ENCODE measurements around the gene RNF224. TPM values are rescaled to one million over a fixed set of nuclear protein-coding genes. Genes with fewer than 3 reads are reported as not detected.
A peak's percentile ranks its signal among the peaks of the same experiment; 100 is the strongest.

Gene RNF224
- total and polyA plus RNA-seq, 2 of the 13 experiments (the other 11 are each of a cell fraction or from before 2014, with no cell fraction given): 0.09 TPM; not detected in 1

DNA sequence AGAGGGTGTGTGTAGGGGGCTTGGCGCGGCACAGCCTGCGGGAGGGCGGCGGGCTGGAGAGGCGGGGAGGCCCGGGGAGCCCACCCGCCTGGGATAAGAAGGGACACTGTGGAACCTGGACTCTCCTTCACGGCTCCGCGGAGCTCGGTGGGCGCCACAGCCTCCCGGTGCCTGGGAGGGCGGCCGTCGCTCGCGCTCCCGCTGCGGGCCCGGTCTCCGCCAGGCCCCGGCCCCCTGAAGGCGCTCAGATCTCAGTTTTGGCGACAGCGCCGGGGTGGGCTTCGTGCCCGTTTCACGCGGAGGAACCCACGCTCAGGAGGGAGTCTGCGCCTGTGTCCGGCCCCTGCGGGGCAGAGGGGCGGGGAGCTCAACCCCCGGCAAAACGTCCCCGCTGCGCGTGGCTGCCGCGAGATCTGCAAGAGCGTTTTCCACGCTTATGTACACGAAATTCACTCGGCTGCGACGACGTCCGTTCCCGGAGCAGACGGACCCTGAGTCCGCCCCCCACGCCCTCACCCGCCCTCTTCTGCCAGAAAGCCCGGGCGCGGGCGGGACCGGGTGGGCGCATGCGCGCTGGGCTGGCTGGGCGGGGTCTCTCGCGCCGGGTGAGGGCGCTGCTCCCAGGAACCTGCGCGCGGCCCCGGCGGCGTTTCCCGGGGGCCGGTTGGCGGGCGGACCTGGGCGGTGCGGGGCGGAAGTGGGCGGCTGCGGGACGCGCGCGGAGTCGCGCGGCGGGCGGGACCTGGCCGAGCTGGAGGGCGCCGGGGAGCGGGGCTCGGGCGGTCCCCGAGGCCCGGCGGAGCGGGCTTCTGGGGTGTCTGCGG is 27.5 kb downstream of the RNF224 start, which contains the start of gene NELFB (continued):
- TF ChIP-seq U2AF2 (IDR thresholded peaks at IDR 0.05; ENCODE audit: low read depth, low read length): no peak
- TF ChIP-seq ZNF75D (CRISPR knock-in tag; IDR thresholded peaks at IDR 0.05; ENCODE audit: borderline replicate concordance): no peak
- peak; percentile 67; the same call in 1 of the 2 replicates for TF ChIP-seq DR1 (CRISPR knock-in tag; IDR thresholded peaks at IDR 0.05)
- TF ChIP-seq ZNF274 (CRISPR knock-in tag; IDR thresholded peaks at IDR 0.05): no peak
- TF ChIP-seq HHEX (CRISPR knock-in tag; IDR thresholded peaks at IDR 0.05): no peak
- TF ChIP-seq, protein P1, sequence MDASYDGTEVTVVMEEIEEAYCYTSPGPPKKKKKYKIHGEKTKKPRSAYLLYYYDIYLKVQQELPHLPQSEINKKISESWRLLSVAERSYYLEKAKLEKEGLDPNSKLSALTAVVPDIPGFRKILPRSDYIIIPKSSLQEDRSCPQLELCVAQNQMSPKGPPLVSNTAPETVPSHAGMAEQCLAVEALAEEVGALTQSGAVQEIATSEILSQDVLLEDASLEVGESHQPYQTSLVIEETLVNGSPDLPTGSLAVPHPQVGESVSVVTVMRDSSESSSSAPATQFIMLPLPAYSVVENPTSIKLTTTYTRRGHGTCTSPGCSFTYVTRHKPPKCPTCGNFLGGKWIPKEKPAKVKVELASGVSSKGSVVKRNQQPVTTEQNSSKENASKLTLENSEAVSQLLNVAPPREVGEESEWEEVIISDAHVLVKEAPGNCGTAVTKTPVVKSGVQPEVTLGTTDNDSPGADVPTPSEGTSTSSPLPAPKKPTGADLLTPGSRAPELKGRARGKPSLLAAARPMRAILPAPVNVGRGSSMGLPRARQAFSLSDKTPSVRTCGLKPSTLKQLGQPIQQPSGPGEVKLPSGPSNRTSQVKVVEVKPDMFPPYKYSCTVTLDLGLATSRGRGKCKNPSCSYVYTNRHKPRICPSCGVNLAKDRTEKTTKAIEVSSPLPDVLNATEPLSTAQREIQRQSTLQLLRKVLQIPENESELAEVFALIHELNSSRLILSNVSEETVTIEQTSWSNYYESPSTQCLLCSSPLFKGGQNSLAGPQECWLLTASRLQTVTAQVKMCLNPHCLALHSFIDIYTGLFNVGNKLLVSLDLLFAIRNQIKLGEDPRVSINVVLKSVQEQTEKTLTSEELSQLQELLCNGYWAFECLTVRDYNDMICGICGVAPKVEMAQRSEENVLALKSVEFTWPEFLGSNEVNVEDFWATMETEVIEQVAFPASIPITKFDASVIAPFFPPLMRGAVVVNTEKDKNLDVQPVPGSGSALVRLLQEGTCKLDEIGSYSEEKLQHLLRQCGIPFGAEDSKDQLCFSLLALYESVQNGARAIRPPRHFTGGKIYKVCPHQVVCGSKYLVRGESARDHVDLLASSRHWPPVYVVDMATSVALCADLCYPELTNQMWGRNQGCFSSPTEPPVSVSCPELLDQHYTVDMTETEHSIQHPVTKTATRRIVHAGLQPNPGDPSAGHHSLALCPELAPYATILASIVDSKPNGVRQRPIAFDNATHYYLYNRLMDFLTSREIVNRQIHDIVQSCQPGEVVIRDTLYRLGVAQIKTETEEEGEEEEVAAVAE (CRISPR knock-in tag; IDR thresholded peaks at IDR 0.05; ENCODE audit: borderline replicate concordance): 0 out of 2 replicates have a peak, but pooled peaks have one; percentile 18
- no peak; the same call in 1 of the 2 replicates for TF ChIP-seq ETV5 (CRISPR knock-in tag; IDR thresholded peaks at IDR 0.05; ENCODE audit: borderline replicate concordance)
- TF ChIP-seq KIAA2018 (CRISPR knock-in tag; IDR thresholded peaks at IDR 0.05; ENCODE audit: borderline replicate concordance): no peak
- peak; percentile 71 for TF ChIP-seq ZNF235 (CRISPR knock-in tag; IDR thresholded peaks at IDR 0.05; ENCODE audit: borderline replicate concordance)
- TF ChIP-seq CREB1 (IDR thresholded peaks at IDR 0.05): no peak
- TF ChIP-seq CREB1 (CRISPR knock-in tag; IDR thresholded peaks at IDR 0.05): no peak
- peak; percentile 46; the same call in 1 of the 2 replicates for TF ChIP-seq GATA4 (IDR thresholded peaks at IDR 0.05; ENCODE audit: borderline replicate concordance, low read depth)
- no peak for TF ChIP-seq ZNF570 (CRISPR knock-in tag; IDR thresholded peaks at IDR 0.05; ENCODE audit: borderline replicate concordance)
- no peak for TF ChIP-seq TP53 (CRISPR knock-in tag; conservative IDR thresholded peaks at IDR 0.05)
- 0 out of 2 replicates have a peak, but pooled peaks have one; percentile 1 for TF ChIP-seq ZNF331 (CRISPR knock-in tag; IDR thresholded peaks at IDR 0.05)
- no peak for TF ChIP-seq CREM (IDR thresholded peaks at IDR 0.05)
- TF ChIP-seq CREM (CRISPR knock-in tag; IDR thresholded peaks at IDR 0.05): no peak
- 0 out of 2 replicates have a peak, but pooled peaks have one; percentile 75 for TF ChIP-seq ZNF224 (CRISPR knock-in tag; IDR thresholded peaks at IDR 0.05)
